SK-N-SH (cell line): ENCODE results near the gene TMOD3. TPM values are rescaled to one million over a fixed set of nuclear protein-coding genes. Genes with fewer than 3 reads are reported as not detected.
"Not testable (repeated sequence)": the region's sequence is repeated elsewhere in the genome, so short reads cannot be mapped to it uniquely, and the experiment has no call there.

ENCODE experiments used
- CTCF ChIA-PET: fragments of 300-600, 350-600 bp; formaldehyde crosslinking; extraction: SDS; loops from one replicate; lab custom pipeline; 2021; lab: Yijun Ruan, JAX
- POLR2A ChIA-PET: fragments of 350-600 bp; sonication (Branson Sonifier 250); formaldehyde crosslinking; extraction: SDS; loops from one replicate; lab custom pipeline; 2020; ENCODE audit warnings: antibody characterized with exemption, inconsistent platforms; lab: Yijun Ruan, JAX
- DNase-seq: peaks from one replicate; pipeline ENCODE4 v3.0.0; 2012
- H2AFZ ChIP-seq: fragments of 200-600 bp; sonication (generic); 2 replicates; pipeline ENCODE4 v1.8.1; 2016; ENCODE audit warnings: antibody characterized with exemption, mild to moderate bottlenecking, low read depth
- H3F3A ChIP-seq: fragments of 200-600 bp; sonication (generic); replicated peaks from 2 replicates; pipeline ENCODE3; 2016; ENCODE audit warnings: antibody characterized with exemption, mild to moderate bottlenecking; ENCODE audit not compliant: insufficient read depth
- H3K27ac ChIP-seq, 2 experiments: fragments of 200-500 bp in 1 of 2; fragments of 200-600 bp in 1 of 2; sonication (Bioruptor generic) in 1 of 2; sonication (generic), shearing (Covaris generic) in 1 of 2; 2 replicates each; pipeline versions ENCODE4 v1.5.1 to v1.6.1; 2014 to 2016; ENCODE audit warnings: low read depth in 2 of 2, inconsistent platforms in 1 of 2, low read length in 1 of 2, mild to moderate bottlenecking in 1 of 2, mixed read lengths in 1 of 2
- H3K27me3 ChIP-seq: fragments of 200-600 bp; sonication (generic), shearing (Covaris generic); 2 replicates; pipeline ENCODE4 v1.6.1; 2016; ENCODE audit warnings: mixed run types; ENCODE audit not compliant: insufficient read depth
- H3K36me3 ChIP-seq, 2 experiments: fragments of 200-500 bp in 1 of 2; fragments of 200-600 bp in 1 of 2; sonication (Bioruptor generic) in 1 of 2; sonication (generic) in 1 of 2; replicated peaks in 1 of 2; 2 replicates each; pipeline versions ENCODE3 to v1.5.1; 2014 to 2016; ENCODE audit warnings: low read length in 1 of 2, mild to moderate bottlenecking in 1 of 2; ENCODE audit not compliant: insufficient read depth in 2 of 2, control insufficient read depth in 1 of 2
- H3K4me1 ChIP-seq, 2 experiments: fragments of 200-500 bp in 1 of 2; fragments of 200-600 bp in 1 of 2; sonication (Bioruptor generic) in 1 of 2; sonication (generic), shearing (Covaris generic) in 1 of 2; 2 replicates each; pipeline versions ENCODE4 v1.5.1 to v1.6.1; 2014 to 2016; ENCODE audit warnings: low read depth in 1 of 2, low read length in 1 of 2, mixed run types in 1 of 2; ENCODE audit not compliant: insufficient read depth in 2 of 2, control insufficient read depth in 1 of 2
- H3K4me2 ChIP-seq: fragments of 200-600 bp; sonication (generic), shearing (Covaris generic); 2 replicates; pipeline ENCODE4 v1.6.1; 2017; ENCODE audit warnings: mixed run types
- H3K4me3 ChIP-seq, 2 experiments: fragments of 200-500 bp in 1 of 2; fragments of 200-600 bp in 1 of 2; sonication (Bioruptor generic) in 1 of 2; sonication (generic), shearing (Covaris generic) in 1 of 2; 2 replicates each; pipeline versions ENCODE4 v1.5.1 to v1.8.1; 2014 to 2016; ENCODE audit warnings: low read depth in 2 of 2, inconsistent platforms in 1 of 2, low read length in 1 of 2, mild to moderate bottlenecking in 1 of 2, mixed read lengths in 1 of 2, moderate library complexity in 1 of 2
- H3K79me2 ChIP-seq: fragments of 200-600 bp; sonication (generic); 2 replicates; pipeline ENCODE4 v1.8.1; 2017; ENCODE audit warnings: mild to moderate bottlenecking; ENCODE audit not compliant: insufficient read depth
- H3K9ac ChIP-seq: fragments of 200-600 bp; sonication (generic); 2 replicates; pipeline ENCODE4 v1.6.1; 2017; ENCODE audit warnings: mixed run types
- H3K9me2 ChIP-seq: fragments of 200-600 bp; sonication (generic); 2 replicates; pipeline ENCODE4 v1.6.1; 2017; ENCODE audit warnings: mixed run types
- H3K9me3 ChIP-seq: fragments of 200-600 bp; sonication (generic); 2 replicates; pipeline ENCODE4 v1.6.1; 2017; ENCODE audit warnings: mixed run types, mild to moderate bottlenecking, moderate library complexity
- H4K20me1 ChIP-seq: fragments of 200-600 bp; sonication (generic); 2 replicates; pipeline ENCODE4 v1.6.1; 2017; ENCODE audit warnings: mild to moderate bottlenecking, mixed run types; ENCODE audit not compliant: insufficient read depth
- ELF1 ChIP-seq: IDR thresholded peaks from 2 replicates; pipeline ENCODE4 v1.4.0; 2012
- EP300 ChIP-seq, 2 experiments: IDR thresholded peaks; 2 replicates each; pipeline versions ENCODE4 v1.4.0 to v1.6.1; 2012; ENCODE audit warnings: borderline replicate concordance in 1 of 2, low read depth in 1 of 2, low read length in 1 of 2
- NFIC ChIP-seq: IDR thresholded peaks from 2 replicates; pipeline ENCODE4 v1.4.0; 2012; ENCODE audit warnings: borderline replicate concordance
- SMC3 ChIP-seq: IDR thresholded peaks from 2 replicates; pipeline ENCODE4 v1.6.1; 2012; ENCODE audit warnings: low read depth, low read length, improper control_type of control experiment
- TCF12 ChIP-seq: IDR thresholded peaks from 2 replicates; pipeline ENCODE4 v1.4.0; 2012
- TEAD4 ChIP-seq: IDR thresholded peaks from 2 replicates; pipeline ENCODE4 v1.4.0; 2012; ENCODE audit warnings: mild to moderate bottlenecking, borderline replicate concordance; ENCODE audit not compliant: insufficient read depth
- WGBS: methylation state at CpG from one replicate; pipeline ENCODE4 v1.1.6; 2017; ENCODE audit warnings: low lambda C conversion rate; 5-methylcytosine and 5-hydroxymethylcytosine counted together
- polyA plus RNA-seq, 3 experiments: library from polyadenylated mRNA; depleted of rRNA; stranded (reverse); fragments of >200 nt; gene quantifications; 2 replicates each; pipeline ENCODE4 v1.2.3, GENCODE V29; 2012
- TF ChIP-seq, protein P1 (sequence below): fragments of 150-350 bp; IDR thresholded peaks from 2 replicates; pipeline ENCODE4 v1.6.1; 2016; ENCODE audit warnings: mild to moderate bottlenecking, low read depth, low read length
- TF ChIP-seq, protein P2 (sequence below): fragments of 150-350 bp; IDR thresholded peaks from 2 replicates; pipeline ENCODE4 v1.6.1; 2017; ENCODE audit warnings: antibody characterized with exemption, low read length, low read depth, borderline replicate concordance
- TF ChIP-seq, protein P3 (sequence below): IDR thresholded peaks from 2 replicates; pipeline ENCODE4; 2012

The TMOD3 gene
- polyA plus RNA-seq, 1 of the 3 experiments (the other 2 are of a cell fraction): 6.0 TPM

DNA sequence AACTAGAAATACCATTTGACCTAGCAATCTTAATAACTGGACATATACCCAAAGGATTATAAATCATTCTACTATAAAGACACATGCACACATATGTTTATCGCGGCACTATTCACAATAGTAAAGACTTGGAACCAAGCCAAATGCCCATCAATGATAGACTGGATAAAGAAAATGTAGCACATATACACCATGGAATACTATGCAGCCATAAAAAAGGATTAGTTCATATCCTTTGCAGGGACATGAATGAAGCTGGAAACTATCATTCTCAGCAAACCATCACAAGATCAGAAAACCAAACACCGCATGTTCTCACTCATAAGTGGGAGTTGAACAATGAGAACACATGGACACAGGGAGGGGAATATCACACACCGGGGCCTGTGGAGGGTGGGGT lies 37.0 kb upstream of the TMOD3 start:
- H3K4me3 ChIP-seq, H3K4me1 ChIP-seq, H3K79me2 ChIP-seq, H3K9me2 ChIP-seq, H3K9ac ChIP-seq, DNase-seq, H4K20me1 ChIP-seq, H3K4me2 ChIP-seq, CTCF ChIA-PET, POLR2A ChIA-PET, H2AFZ ChIP-seq, H3K27me3 ChIP-seq, H3K36me3 ChIP-seq, H3K9me3 ChIP-seq, H3K27ac ChIP-seq: not testable (repeated sequence)
- peaks cover 16% of the 10 kb centered on the region for H3F3A ChIP-seq
- WGBS: 89% methylated on average over 4 of the region's 4 CpGs

DNA sequence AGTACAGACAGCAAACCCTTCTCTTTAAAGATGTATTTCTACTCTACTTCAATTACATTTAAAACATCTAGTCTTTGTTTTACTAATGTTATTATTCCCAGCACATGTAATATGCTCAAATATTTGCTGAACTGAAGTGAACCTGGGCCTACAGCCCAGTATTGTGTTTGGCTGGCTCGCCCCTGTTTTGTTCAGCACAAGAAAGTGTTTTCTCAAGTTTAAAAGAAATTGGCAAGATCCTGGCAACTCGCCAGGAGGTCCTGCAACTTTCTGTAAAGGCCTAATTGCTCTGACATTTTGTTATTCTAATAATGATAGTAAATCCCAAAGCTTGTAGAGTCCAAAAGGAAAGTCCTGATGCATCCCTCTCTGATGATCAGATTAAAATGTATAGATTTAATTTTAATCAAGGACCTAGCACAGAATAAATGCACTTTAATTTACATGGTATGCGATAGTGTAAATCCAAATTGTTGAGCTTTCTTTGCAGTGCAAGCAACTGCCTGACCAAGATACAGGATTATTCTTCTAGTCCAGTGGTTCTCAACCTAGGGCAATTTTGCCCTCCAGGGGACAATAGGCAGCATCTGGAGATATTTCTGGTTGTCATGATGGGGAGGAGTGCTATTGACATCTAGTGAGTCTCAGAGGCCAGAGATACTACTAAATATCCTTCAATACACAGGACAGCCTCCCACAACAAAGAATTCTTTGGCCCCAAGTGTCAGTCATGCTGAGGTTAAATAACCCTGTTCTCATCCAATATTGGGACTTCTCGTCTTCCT lies 35.7 kb upstream of the TMOD3 start:
- peak overlapping the region; percentile 49 to 55; a peak in 2 of 4 replicates for H3K27ac ChIP-seq
- H2AFZ ChIP-seq: no peak overlapping the region
- no peaks in the 10 kb centered on the region for H3K79me2 ChIP-seq
- ChIA-PET CTCF (interaction anchor here (1.6 to 1.7 kb wide), 2 partner anchors 17 to 144 kb away, joined by 6 to 7 read pairs; no protein-coding TSS in a partner anchor), POLR2A (no interaction called here)
- no peak overlapping the region for H3K9ac ChIP-seq
- no peak for DNase-seq
- no peaks in the 10 kb centered on the region for H3K9me3 ChIP-seq
- WGBS: 50% methylated on average over 4 of the region's 4 CpGs
- H3K4me3 ChIP-seq: no peak overlapping the region
- no peaks in the 10 kb centered on the region for H3K9me2 ChIP-seq
- H3K36me3 ChIP-seq: no peaks in the 10 kb centered on the region
- H4K20me1 ChIP-seq: peaks cover 7% of the 10 kb centered on the region; the same call in 1 of the 2 replicates
- H3K4me1 ChIP-seq: peaks cover 0 to 11% of the 10 kb centered on the region in 2 experiments; a peak in 2 of 4 replicates
- TF ChIP-seq, protein P1, sequence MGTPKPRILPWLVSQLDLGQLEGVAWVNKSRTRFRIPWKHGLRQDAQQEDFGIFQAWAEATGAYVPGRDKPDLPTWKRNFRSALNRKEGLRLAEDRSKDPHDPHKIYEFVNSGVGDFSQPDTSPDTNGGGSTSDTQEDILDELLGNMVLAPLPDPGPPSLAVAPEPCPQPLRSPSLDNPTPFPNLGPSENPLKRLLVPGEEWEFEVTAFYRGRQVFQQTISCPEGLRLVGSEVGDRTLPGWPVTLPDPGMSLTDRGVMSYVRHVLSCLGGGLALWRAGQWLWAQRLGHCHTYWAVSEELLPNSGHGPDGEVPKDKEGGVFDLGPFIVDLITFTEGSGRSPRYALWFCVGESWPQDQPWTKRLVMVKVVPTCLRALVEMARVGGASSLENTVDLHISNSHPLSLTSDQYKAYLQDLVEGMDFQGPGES: no peak
- TF ChIP-seq NFIC (peak; percentile 85), ELF1 (no peak), SMC3 (no peak), EP300 (IDR thresholded peaks at IDR 0.05; ENCODE audit: borderline replicate concordance in 1 of 2, low read depth in 1 of 2, low read length in 1 of 2) (0 out of 4 replicates have a peak, but pooled peaks have one; percentile 15 to 18), TCF12 (peak; percentile 70), TEAD4 (no peak)
- TF ChIP-seq, protein P2, sequence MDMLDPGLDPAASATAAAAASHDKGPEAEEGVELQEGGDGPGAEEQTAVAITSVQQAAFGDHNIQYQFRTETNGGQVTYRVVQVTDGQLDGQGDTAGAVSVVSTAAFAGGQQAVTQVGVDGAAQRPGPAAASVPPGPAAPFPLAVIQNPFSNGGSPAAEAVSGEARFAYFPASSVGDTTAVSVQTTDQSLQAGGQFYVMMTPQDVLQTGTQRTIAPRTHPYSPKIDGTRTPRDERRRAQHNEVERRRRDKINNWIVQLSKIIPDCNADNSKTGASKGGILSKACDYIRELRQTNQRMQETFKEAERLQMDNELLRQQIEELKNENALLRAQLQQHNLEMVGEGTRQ: no peak
- TF ChIP-seq, protein P3, sequence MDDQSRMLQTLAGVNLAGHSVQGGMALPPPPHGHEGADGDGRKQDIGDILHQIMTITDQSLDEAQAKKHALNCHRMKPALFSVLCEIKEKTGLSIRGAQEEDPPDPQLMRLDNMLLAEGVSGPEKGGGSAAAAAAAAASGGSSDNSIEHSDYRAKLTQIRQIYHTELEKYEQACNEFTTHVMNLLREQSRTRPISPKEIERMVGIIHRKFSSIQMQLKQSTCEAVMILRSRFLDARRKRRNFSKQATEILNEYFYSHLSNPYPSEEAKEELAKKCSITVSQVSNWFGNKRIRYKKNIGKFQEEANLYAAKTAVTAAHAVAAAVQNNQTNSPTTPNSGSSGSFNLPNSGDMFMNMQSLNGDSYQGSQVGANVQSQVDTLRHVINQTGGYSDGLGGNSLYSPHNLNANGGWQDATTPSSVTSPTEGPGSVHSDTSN: peak; percentile 66
- H3K4me2 ChIP-seq: no peak overlapping the region
- H3K27me3 ChIP-seq: no peaks in the 10 kb centered on the region
- H3F3A ChIP-seq: peaks cover 16% of the 10 kb centered on the region
